GM18508 (cell line): ENCODE results near the gene ERO1A.

Source experiments
- ATAC-seq: cut with Tn5 transposase; IDR thresholded peaks from one replicate; pipeline ENCODE4 v1.9.1; 2021; ENCODE audit warnings: moderate number of reproducible peaks; ENCODE audit not compliant: insufficient read depth, unreplicated experiment

Gene ERO1A

DNA sequence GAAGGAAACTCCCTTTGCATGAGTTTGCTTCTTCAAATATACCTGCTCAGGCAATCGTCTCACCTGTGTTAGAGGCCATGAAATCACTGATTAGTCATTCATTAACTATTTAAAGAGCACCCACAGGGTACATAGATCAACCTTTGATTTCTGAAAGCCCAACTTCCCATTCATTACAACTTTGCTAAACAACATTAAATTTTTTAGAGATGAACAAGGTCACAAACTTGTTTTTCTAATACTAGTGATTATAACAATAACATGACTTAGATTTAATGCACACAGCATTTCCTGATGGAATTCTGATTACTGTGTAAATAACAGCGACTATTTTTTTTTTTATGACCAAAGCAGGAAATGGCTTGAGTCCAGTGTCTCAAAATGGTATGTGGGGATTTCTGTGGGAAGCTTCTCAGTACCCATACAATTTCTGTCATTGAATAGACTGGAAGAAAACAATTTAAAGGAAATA is 5.4 kb upstream of the ERO1A start:
- no peak for ATAC-seq

DNA sequence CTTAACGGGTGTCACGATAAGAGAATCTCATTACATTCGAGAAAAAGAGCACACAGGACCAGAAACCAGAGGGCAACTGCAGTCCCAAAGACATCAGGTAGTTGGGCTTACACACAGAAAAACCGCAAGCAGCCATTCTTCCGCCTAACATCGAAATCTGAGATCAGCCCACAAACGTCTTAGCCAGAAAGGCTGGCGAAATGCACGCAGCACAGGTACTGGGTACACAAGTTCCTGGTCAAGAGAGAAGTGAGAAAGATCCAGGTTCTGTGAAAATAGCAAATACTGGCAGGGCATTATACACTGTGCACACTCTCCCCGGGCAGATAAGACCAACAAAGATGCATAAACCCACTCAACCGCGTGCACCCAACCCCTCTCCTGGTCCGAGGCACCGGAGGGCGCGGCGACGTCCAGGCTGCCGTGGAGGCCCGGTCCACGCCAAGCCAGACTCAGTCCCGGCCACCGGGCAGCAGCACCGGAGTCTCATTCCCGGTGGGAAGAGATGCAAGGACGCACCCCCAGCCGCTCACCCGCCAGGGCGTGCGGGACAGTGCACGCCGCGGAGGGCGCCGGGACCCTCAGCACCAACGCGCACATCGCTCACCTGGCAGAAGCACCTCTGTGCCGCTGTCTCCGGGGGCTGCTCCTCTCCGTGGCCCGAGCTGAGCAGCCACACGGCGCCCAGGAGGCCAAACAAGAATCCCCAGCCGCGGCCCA is 437 bp downstream of the ERO1A start:
- ATAC-seq: peak; percentile 48

DNA sequence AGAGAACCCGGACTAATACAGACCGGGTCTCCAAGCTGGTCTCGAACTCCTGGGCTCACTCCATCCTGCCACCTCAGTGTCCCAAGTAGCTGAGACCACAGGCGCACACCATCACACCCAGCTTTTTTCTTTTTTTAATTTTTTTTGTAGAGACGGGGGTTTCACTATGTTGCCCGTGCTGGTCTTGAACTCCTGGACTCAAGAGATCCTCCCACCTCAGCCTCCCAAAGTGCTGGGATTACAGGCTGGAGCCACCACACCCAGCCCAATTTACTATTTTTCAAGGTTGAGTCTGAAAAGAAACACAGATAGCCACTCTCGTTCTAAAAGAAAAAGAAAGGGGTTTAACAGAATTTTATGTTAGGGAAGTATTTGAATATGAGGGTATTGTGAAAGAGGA is 1.8 kb downstream of the ERO1A start:
- no peak for ATAC-seq

DNA sequence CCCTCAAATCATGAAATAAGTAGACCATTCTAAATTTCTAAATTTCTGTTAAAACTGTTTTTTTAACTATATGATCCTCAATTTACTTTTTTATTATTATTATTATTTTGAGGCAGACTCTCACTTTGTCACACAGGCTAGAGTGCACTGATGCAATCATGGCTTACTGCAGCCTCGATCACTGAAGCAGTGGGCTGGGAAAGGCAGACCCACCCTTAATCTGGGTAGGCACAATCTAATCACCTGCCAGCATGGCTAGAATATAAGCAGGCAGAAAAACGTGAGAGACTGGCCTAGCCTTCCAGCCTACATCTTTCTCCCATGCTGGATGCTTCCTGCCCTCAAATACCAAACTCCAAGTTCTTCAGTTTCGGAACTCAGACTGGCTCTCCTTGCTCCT is 2.3 kb downstream of the ERO1A start:
- ATAC-seq: no peak

DNA sequence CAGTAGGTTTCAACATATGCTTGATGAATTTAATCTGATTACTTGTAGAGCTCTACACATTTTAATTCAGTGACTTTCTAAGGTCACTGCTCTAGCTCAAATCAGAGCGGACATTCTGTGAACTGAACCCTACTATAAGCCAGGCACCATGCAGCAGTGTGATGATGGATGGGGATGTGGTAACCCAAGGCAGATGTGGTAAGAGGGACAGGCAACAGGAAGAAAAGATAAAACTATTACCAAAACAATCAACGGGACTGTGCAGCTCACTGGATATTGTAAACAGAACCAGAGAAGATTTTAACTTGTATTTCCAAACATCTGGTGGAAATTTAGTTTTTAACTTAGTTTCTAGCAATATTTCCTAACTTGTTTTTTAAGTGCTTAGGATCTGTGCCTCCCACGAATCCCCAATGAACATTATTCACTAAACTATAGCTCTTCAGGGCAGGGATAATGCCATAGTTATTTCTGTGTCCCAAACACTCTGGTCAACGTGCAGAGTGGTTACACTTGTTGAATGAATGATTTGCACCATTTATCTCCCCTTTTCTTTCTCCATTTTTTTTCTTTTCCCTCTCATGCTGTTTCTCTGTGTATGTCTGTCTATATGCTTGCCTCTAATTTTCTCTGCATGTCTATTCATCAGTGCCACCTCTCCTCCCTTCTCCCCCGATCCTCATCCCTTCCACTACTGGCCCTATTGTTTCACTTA is 3.0 kb downstream of the ERO1A start:
- ATAC-seq: no peak

DNA sequence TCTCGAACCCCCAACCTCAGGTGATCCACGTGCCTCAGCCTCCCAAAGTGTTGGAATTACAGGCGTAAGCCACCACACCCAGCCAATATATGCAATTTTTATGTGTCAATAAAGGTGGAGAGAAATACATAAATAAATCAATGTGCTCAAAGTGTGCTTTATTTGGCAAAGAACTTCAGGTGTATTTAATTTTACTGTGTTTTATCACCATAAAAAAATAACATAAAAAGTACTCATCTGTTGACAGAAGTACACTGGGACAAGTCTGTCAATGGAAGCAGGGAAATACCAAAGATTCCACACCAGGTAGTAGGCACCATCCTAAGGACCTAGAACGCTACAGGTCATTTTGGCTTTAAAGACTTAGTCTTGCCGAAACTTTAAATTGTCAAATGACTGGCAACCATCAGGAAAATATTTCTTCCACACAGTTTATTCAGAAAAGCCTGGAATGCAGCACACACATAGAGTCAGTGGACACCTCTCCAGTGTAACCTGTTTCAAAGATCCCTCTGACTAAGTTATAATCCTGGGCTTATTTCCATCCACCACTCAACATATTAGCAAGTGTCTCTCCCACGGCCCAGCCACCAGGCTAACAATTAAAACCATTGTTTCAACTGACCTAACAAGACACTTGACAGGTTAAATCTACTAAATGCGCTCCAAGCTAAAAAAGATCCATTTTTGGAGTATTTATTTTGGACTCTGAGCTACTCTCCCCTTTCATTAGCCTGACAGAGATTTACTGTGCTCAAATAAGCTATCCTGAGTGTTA is 4.2 kb downstream of the ERO1A start:
- ATAC-seq: no peak

DNA sequence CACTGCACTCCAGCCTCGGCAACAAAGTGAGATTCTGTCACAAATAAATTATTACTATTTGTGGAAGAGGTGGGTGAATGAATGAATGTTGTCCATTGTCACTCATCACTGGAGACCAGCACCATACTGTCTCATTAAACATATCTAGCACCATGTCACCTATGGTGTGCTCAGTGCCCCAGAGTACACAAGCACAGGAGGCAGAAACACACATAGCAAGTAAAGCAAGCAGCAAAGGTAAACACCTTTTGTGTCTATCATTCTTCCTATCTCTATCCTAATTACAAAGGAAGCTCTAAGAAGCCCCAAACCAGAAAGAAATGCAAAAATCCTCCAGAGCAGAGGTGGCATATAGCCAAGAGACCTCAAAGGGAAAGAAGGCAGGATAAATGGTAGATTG is 9.2 kb downstream of the ERO1A start:
- ATAC-seq: no peak

DNA sequence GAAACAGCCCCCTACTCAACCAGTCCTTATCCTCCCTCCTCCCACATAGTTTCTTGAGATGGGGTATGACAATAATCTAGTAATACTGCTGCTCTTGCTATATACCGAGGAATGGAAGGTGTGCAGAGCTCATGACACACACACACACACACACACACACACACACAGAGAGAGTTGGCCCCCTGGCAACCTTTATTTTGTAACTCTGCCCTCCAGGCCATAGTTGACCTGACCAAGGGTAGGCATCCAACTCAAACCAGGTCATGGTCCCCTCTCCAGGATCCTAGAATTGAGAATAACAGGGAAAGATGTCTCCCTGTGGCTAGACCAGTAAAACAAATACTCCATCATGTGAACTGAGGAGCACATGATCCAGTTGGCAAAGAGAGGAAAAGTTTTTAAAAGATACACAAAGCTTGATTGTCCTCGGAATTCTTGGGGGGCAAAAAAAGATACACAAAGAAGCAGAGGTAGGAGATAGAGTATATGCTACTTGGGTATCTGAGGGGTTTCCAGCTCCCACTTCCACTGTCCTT is 11.3 kb downstream of the ERO1A start:
- ATAC-seq: no peak

DNA sequence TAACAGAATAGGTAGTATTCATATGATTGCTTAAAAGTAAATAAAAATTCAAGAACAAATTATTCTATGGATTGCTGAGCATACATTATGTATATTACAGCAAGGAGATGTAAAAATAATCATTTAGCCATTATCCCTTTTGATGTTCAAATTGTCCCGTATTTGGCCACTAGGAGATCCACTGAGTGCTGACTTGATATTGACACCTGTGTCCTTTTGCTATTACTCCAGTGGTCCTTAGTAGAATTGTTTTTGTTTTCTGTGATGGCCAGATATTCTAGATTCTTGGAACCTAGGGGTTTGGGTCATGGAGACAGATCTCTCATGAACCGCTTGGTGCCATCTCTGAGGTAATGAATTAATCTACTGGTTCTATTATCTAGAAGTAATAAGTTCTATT is 16.8 kb downstream of the ERO1A start:
- ATAC-seq: no peak

DNA sequence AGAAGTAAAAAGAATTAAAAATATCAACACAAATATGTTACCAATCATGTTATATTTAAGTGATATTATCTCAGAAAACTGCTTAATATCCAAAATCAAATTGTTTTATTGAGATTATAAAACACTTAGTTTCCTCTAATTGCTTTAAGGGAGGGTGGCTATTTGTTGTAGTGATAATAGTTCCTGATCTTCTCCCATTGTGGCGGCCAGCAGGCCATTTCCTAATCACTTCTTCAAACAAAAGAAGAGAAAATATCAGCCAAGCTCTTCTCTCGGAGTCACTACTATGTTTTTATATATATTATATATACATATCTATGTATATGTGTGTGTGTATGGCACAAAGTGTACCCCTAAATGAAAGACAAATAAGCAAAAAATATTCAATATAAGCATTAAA is 31.5 kb downstream of the ERO1A start:
- ATAC-seq: no peak

DNA sequence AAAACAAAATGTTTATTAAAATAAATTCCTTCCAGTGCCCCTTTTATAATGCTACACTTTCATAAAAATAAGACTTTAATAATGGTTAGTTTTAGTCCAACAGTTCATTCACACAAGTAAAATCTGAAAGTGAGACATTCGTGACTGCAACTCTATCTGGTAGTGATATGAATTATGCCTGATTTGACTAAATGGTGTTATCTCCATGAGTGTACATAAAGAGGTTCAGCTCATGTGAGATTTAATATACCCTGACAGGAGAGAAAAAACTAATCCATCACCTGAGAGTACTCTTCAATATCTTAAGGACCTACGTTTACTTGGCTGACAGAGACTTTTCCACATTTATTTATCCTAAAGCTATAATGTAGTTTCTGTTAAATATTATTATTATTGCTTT is 34.0 kb downstream of the ERO1A start:
- ATAC-seq: no peak

DNA sequence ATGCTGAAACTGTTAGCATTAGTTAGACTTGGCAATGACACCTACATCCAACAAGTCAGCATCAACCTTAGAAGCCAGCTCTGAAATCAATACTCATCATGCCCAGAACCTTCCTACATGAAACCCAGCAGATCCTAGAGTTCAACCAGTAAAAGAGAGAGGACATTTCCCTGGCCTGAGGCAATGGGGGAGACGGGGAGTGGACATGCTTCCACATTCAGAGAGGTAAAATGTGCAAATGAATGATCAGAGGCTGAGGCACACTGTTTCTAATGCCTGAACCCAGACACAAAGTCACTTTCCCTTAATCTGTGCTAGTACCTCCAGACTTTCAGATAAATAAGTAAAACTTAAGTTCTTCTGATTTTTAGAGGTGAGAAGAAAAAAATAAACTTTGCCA is 34.5 kb downstream of the ERO1A start:
- ATAC-seq: no peak

DNA sequence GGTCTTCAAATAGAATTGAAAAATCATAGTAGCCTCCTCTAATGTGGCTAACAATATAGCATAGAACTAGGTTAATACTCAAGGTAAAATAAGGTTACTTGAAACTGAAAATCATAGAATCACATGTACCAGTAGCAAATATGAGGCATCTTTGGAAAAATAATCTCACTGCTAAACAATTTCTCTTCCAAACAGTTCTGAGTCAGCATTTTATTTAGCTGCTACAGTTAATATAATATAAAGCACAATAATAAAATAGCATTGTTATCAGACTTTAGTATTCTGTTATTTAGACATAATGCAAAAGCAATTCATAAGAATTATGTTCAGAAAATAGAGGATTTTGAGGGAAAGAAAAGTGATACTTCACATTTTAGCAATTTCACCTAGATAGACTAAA is 35.0 kb downstream of the ERO1A start:
- ATAC-seq: no peak

DNA sequence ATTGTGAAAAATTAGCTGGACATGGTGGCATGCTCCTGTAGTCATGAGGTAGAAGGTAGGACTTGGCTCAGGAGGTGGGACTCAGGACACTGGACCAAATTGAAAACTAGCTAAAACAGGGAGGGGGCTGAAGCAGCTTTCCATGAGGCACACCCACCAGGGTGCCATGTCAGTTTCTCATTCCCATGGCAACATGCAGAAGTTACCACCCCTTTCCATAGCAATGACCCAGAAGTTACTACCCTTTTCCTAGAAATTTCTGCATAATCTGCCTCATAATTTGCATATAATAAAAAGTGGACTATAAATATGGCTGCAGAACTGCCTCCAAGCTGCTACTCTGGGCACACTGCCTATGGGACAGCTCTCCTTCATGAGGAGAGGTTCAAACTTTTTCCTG is 38.5 kb downstream of the ERO1A start:
- no peak for ATAC-seq

DNA sequence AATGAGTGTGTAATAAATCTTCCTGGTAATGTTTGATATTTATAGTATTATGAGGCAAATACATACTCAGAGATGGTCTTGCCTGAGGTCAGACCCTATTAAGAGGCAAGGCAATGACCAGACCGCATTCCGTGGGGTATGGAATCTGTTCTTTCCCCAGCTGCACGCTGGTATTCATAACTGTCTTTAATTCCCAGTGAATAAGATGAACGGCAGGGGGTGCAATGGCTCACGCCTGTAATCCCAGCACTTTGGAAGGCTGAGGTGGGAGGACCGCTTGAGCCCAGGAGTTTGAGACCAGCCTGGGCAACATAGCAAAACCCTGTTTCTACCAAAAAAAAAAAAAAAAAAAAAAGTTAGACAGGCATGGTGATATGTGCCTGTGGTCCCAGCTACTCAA is 44.6 kb downstream of the ERO1A start:
- no peak for ATAC-seq

DNA sequence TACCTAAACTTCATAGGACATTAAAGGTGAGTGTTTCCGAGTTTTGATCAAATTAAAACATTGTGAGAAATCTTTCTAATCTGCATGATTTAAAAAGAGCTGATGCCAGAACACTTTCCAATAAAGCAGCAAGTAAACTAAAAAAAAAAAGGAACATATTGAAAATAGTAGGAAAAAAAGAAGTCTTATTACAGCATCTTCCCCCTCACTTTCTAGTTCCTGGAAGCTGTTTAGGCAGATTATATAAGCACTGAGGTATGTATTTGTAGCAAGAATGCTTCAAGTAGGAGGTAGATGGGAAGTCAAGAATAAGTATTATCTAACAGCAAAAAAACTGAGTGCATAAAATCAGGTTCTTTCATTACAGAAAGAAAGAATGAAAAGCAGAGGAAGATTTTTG is 45.8 kb downstream of the ERO1A start:
- ATAC-seq: no peak

DNA sequence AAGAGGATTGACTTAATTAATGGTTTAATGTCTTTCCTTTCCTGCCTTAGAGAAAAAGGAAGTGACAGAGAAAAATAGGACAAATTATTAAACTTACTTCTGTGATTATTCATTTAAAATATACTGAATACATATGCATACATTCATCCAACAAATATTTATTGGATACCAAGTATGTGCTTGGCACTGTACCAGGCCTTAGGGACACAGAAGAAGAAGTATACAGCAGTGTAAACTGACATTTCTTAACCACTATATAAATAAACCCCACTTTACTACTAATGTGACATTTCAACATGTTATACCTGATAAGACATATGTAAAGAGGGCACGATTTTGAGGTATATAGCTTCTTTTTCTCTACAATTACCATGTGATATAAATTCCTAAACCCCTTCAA is 53.6 kb downstream of the ERO1A start:
- ATAC-seq: no peak

DNA sequence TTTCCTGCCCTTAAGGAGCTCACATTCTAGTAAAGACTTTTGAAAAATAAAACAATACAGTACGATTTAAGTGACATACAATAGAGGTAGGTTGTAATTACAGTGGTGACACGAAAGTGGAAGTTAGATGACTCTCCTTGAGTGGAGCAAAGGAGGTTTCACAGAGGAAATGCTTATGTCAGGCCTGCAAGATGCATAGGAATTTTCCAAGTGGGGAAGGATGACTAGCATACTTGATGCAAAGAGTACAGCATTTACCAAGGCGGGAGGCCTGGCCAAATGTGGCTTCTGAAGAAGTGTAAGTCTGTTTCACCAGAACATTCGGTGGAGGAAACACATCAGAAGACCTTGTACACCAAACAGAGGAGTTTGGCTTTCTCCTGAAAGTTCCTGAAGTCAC is 55.2 kb downstream of the ERO1A start:
- no peak for ATAC-seq

DNA sequence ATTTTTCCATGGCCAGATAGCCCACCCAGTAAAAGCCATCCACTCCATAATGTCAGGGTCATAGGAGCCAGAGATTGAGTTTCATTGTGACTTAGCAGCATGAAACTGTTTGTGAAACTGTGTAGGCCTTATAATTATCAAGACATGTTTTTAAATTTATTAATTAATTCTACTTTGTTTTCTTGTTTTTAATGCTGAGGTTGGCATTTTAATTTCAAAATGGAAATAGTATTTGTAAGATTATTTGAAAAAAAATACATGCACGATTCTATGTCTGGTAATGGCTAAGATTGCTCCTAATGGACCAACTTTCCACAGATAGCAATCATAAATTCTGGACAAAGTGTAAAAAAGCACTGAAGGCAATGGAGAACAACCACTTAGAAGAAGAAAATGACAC is 75.7 kb downstream of the ERO1A start:
- ATAC-seq: no peak

DNA sequence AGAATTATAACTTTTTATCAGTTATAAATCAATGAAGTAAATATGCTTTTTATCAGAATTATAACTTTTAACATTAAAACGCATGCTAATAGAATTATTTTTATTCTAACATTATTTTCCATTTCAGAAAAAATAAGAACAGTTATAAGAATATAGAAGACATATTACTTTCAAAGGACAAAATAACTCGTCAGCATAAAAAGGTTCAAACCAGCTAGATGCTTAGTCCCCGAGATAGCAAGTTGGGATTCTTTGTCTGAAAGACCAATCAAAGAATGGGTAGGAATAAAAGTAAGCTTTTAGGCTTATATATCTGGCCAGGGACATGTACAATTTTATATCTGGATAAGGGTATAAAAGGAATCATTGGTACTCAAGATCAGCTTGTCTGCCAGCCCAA is 76.8 kb downstream of the ERO1A start:
- ATAC-seq: no peak

DNA sequence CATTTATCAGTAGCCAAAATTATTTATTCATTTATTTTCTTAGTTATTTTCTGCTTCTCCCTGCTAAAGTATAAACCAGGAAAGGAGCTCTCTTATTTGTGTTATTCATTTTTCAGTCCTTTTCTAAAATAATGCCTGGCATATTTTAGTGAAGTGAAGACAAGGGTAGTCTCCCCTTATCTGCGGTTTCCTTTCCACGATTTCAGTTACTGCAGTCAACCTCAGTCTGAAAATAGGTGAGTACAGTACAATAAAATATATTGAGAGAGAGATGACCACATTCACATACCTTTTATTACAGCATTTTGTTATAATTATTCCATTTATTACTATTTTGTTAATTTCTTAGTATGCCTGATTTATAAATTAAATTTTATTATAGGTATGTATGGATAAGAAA is 85.2 kb downstream of the ERO1A start:
- ATAC-seq: no peak
